Fibroblast of mammary gland (primary cell): Measurements from ENCODE around the gene FBXW5.

Experiments used
- DNase-seq: peaks from one replicate; pipeline ENCODE4 v3.0.0-alpha.2; 2010; ENCODE audit warnings: low read depth
- H3K4me3 ChIP-seq: 2 replicates; pipeline ENCODE4 v1.5.1; 2011; ENCODE audit warnings: low read depth, mild to moderate bottlenecking, low read length, moderate library complexity; ENCODE audit not compliant: control insufficient read depth
- CTCF ChIP-seq: conservative IDR thresholded peaks from 2 replicates; pipeline ENCODE4 v1.5.1; 2011; ENCODE audit warnings: low read depth, low read length, inconsistent platforms; ENCODE audit not compliant: control insufficient read depth, insufficient read depth

FBXW5 gene

GRCh38 chr9:136955943-136956335, 11.4 kb upstream of the FBXW5 start:
- no peak for DNase-seq
- no peak for TF ChIP-seq CTCF
- H3K4me3 ChIP-seq: no peak overlapping the region

GRCh38 chr9:136955202-136955942, 10.8 kb upstream of the FBXW5 start:
- H3K4me3 ChIP-seq: no peak overlapping the region
- no peak for TF ChIP-seq CTCF
- DNase-seq: no peak

- no peak for TF ChIP-seq CTCF
- no peak for DNase-seq
- no peak overlapping the region for H3K4me3 ChIP-seq
Measured at GRCh38 chr9:136954270-136955083, 9.9 kb upstream of the FBXW5 start.

- no peak for TF ChIP-seq CTCF
Measured at GRCh38 chr9:136953771-136954269, 9.3 kb upstream of the FBXW5 start.

GRCh38 chr9:136952876-136953770, 8.6 kb upstream of the FBXW5 start:
- no peak for TF ChIP-seq CTCF
- H3K4me3 ChIP-seq: no peak overlapping the region
- DNase-seq: no peak

More at GRCh38 chr9:136953771-136954269, 9.3 kb upstream of the FBXW5 start:
- no peak for DNase-seq
- H3K4me3 ChIP-seq: no peak overlapping the region

GRCh38 chr9:136952321-136952850, 7.8 kb upstream of the FBXW5 start:
- DNase-seq: no peak
- no peak for TF ChIP-seq CTCF
- H3K4me3 ChIP-seq: no peak overlapping the region
